OCI-LY3 (cell line): ENCODE data around the gene SPOCD1.

Experiments used
- H2AFZ ChIP-seq: fragments of 200-600, 300-600 bp; shearing (Covaris generic); 2 replicates; pipeline ENCODE4 v1.6.0; 2014; ENCODE audit warnings: antibody characterized with exemption, low read depth, low read length
- H3K27ac ChIP-seq: fragments of 200-600, 300-600 bp; sonication (generic); 2 replicates; pipeline ENCODE4 v1.5.1; 2014; ENCODE audit warnings: mild to moderate bottlenecking, low read length, moderate library complexity, mixed read lengths
- H3K27me3 ChIP-seq: fragments of 200-600, 300-600 bp; sonication (generic); 2 replicates; pipeline ENCODE4 v1.6.1; 2014; ENCODE audit warnings: low read depth, low read length, mixed read lengths
- H3K36me3 ChIP-seq: fragments of 200-600, 300-600 bp; sonication (generic); replicated peaks from 2 replicates; pipeline ENCODE3; 2014; ENCODE audit warnings: low read depth, low read length, mixed read lengths
- H3K4me1 ChIP-seq: fragments of 300-600, 200-600 bp; sonication (generic); 2 replicates; pipeline ENCODE4 v1.6.1; 2014; ENCODE audit warnings: low read length, mixed read lengths
- H3K4me2 ChIP-seq: fragments of 200-600, 300-600 bp; sonication (generic); 2 replicates; pipeline ENCODE4 v1.6.1; 2014; ENCODE audit warnings: low read length, mixed read lengths
- H3K4me3 ChIP-seq: fragments of 300-600, 200-600 bp; sonication (generic); 2 replicates; pipeline ENCODE4 v1.5.1; 2014; ENCODE audit warnings: antibody characterized with exemption, mild to moderate bottlenecking, low read length, moderate library complexity
- H3K79me2 ChIP-seq: fragments of 300-600, 200-600 bp; shearing (Covaris generic); 2 replicates; pipeline ENCODE4 v1.6.1; 2014; ENCODE audit warnings: mild to moderate bottlenecking, low read length, mixed read lengths
- H3K9ac ChIP-seq: fragments of 300-600, 200-600 bp; shearing (Covaris generic); 2 replicates; pipeline ENCODE4 v1.6.0; 2014; ENCODE audit warnings: mild to moderate bottlenecking, low read length, moderate library complexity
- H3K9me3 ChIP-seq: fragments of 200-600, 300-600 bp; shearing (Covaris generic); 2 replicates; pipeline ENCODE4 v1.6.1; 2014; ENCODE audit warnings: low read length, mixed read lengths; ENCODE audit not compliant: insufficient read depth
- H4K20me1 ChIP-seq: fragments of 200-600, 300-600 bp; sonication (generic); 2 replicates; pipeline ENCODE4 v1.6.1; 2016; ENCODE audit warnings: low read length, mixed read lengths; ENCODE audit not compliant: insufficient read depth
- CTCF ChIP-seq: fragments of 200-600, 300-600 bp; sonication (generic); IDR thresholded peaks from 2 replicates; pipeline ENCODE4 v1.5.1; 2014; ENCODE audit warnings: antibody characterized with exemption, low read length, low read depth
- EZH2phosphoT487 ChIP-seq: fragments of 200-600 bp; shearing (Covaris generic); IDR thresholded peaks from 2 replicates; pipeline ENCODE4 v1.6.1; 2018; ENCODE audit warnings: antibody characterized with exemption, mixed run types, low read depth

Gene SPOCD1

GRCh38 chr1:31760471-31761470, 55.1 kb downstream of the SPOCD1 start:
- Histone ChIP-seq H3K4me2 (peak overlapping the region; percentile 78), H3K9me3 (no peaks in the 10 kb centered on the region), H3K27me3 (no peaks in the 10 kb centered on the region), H3K4me1 (peaks cover 28% of the 10 kb centered on the region), H3K4me3 (peak overlapping the region; percentile 82), H2AFZ (no peak overlapping the region), H4K20me1 (peaks cover 23% of the 10 kb centered on the region), H3K9ac (peak overlapping the region; percentile 48), H3K27ac (no peak overlapping the region), H3K79me2 (no peaks in the 10 kb centered on the region), H3K36me3 (no peaks in the 10 kb centered on the region)
- TF ChIP-seq EZH2phosphoT487 (no peak), CTCF (no peak)

GRCh38 chr1:31759298-31760023, 56.4 kb downstream of the SPOCD1 start:
- H3K9ac ChIP-seq, result no peak overlapping the region
- no peaks in the 10 kb centered on the region for H3K27me3 ChIP-seq
- H3K4me3 ChIP-seq, result no peak overlapping the region
- no peaks in the 10 kb centered on the region for H3K36me3 ChIP-seq
- H3K9me3 ChIP-seq, result no peaks in the 10 kb centered on the region
- no peak overlapping the region for H2AFZ ChIP-seq
- H3K4me2 ChIP-seq, result no peak overlapping the region
- peaks cover 23% of the 10 kb centered on the region for H4K20me1 ChIP-seq
- no peak overlapping the region for H3K27ac ChIP-seq
- H3K4me1 ChIP-seq, result peaks cover 16% of the 10 kb centered on the region
- TF ChIP-seq CTCF (no peak), EZH2phosphoT487 (no peak)
- H3K79me2 ChIP-seq, result no peaks in the 10 kb centered on the region

- Histone ChIP-seq H3K27ac (no peak overlapping the region), H4K20me1 (peaks cover 23% of the 10 kb centered on the region), H3K4me2 (no peak overlapping the region), H3K9ac (no peak overlapping the region), H3K27me3 (no peaks in the 10 kb centered on the region), H3K4me1 (peaks cover 14% of the 10 kb centered on the region), H3K9me3 (no peaks in the 10 kb centered on the region), H2AFZ (no peak overlapping the region), H3K4me3 (no peak overlapping the region), H3K79me2 (no peaks in the 10 kb centered on the region), H3K36me3 (no peaks in the 10 kb centered on the region)
- TF ChIP-seq EZH2phosphoT487, result no peak
- TF ChIP-seq CTCF, result no peak
These were observed 57.0 kb downstream of the SPOCD1 start for GRCh38 chr1:31758823-31759222.

- H3K9ac ChIP-seq, result no peak overlapping the region
- no peak overlapping the region for H2AFZ ChIP-seq
- H3K36me3 ChIP-seq, result no peaks in the 10 kb centered on the region
- peaks cover 14% of the 10 kb centered on the region for H3K4me1 ChIP-seq
- no peak overlapping the region for H3K4me3 ChIP-seq
- no peaks in the 10 kb centered on the region for H3K9me3 ChIP-seq
- no peak overlapping the region for H3K27ac ChIP-seq
- H3K4me2 ChIP-seq, result no peak overlapping the region
- H3K27me3 ChIP-seq, result no peaks in the 10 kb centered on the region
- H4K20me1 ChIP-seq, result peaks cover 23% of the 10 kb centered on the region
- TF ChIP-seq CTCF (no peak), EZH2phosphoT487 (no peak)
- H3K79me2 ChIP-seq, result no peaks in the 10 kb centered on the region
These were observed 57.8 kb downstream of the SPOCD1 start for GRCh38 chr1:31757989-31758388.
